ENCODE measurements around the gene HHIPL2.
A peak's percentile ranks its signal among the peaks of the same experiment; 100 is the strongest.

Gene HHIPL2

GRCh38 chr1:222592171-222592570, 44.3 kb upstream of the HHIPL2 start (continued):
- TF ChIP-seq, protein P1, sequence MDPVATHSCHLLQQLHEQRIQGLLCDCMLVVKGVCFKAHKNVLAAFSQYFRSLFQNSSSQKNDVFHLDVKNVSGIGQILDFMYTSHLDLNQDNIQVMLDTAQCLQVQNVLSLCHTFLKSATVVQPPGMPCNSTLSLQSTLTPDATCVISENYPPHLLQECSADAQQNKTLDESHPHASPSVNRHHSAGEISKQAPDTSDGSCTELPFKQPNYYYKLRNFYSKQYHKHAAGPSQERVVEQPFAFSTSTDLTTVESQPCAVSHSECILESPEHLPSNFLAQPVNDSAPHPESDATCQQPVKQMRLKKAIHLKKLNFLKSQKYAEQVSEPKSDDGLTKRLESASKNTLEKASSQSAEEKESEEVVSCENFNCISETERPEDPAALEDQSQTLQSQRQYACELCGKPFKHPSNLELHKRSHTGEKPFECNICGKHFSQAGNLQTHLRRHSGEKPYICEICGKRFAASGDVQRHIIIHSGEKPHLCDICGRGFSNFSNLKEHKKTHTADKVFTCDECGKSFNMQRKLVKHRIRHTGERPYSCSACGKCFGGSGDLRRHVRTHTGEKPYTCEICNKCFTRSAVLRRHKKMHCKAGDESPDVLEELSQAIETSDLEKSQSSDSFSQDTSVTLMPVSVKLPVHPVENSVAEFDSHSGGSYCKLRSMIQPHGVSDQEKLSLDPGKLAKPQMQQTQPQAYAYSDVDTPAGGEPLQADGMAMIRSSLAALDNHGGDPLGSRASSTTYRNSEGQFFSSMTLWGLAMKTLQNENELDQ (tag by site-specific recombination; IDR thresholded peaks at IDR 0.05; ENCODE audit: low read depth) = no peak
- no peak for TF ChIP-seq ZNF157 (tag by site-specific recombination; IDR thresholded peaks at IDR 0.05)
- TF ChIP-seq, protein P2, sequence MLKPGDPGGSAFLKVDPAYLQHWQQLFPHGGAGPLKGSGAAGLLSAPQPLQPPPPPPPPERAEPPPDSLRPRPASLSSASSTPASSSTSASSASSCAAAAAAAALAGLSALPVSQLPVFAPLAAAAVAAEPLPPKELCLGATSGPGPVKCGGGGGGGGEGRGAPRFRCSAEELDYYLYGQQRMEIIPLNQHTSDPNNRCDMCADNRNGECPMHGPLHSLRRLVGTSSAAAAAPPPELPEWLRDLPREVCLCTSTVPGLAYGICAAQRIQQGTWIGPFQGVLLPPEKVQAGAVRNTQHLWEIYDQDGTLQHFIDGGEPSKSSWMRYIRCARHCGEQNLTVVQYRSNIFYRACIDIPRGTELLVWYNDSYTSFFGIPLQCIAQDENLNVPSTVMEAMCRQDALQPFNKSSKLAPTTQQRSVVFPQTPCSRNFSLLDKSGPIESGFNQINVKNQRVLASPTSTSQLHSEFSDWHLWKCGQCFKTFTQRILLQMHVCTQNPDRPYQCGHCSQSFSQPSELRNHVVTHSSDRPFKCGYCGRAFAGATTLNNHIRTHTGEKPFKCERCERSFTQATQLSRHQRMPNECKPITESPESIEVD (tag by site-specific recombination; IDR thresholded peaks at IDR 0.05) = no peak

GRCh38 chr1:222589462-222590302, 41.8 kb upstream of the HHIPL2 start, which contains the start of gene TAF1A:
TSS of gene TAF1A (minus strand) at chr1:222589933.
- ChIA-PET CTCF (interaction anchor here (0.6 to 1.2 kb wide), 5 partner anchors 9 to 125 kb away, joined by 3 to 6 read pairs (median 3); no protein-coding TSS in a partner anchor), POLR2A (interaction anchor here (0.9 to 1.7 kb wide), 7 partner anchors 9 to 124 kb away, joined by 3 to 9 read pairs (median 4); no protein-coding TSS in a partner anchor)
- peaks cover 17 to 26% of the 10 kb centered on the region in 2 experiments for H3K36me3 ChIP-seq (ENCODE audit: control insufficient read depth in 2 of 2, insufficient read depth in 1 of 2, low read length in 2 of 2)
- H3K27ac ChIP-seq (ENCODE audit: extremely low read depth, low read depth, low read length) = peak within 1 kb of the TSS; percentile 42
- peak within 1 kb of the TSS; percentile 89 for H3K4me3 ChIP-seq (ENCODE audit: low read depth, low read length)
- H3K4me1 ChIP-seq (ENCODE audit: control insufficient read depth, insufficient read depth, low read length) = no peaks in the 10 kb centered on the region
- no peaks in the 10 kb centered on the region for H3K9me3 ChIP-seq (ENCODE audit: control insufficient read depth, insufficient read depth, low read depth, low read length)
- TF ChIP-seq, protein P1 (tag by site-specific recombination; IDR thresholded peaks at IDR 0.05; ENCODE audit: low read depth) = no peak
- TF ChIP-seq ZNF777 (tag by site-specific recombination; IDR thresholded peaks at IDR 0.05; ENCODE audit: borderline replicate concordance) (no peak), ZBTB17 (tag by site-specific recombination; IDR thresholded peaks at IDR 0.05) (peak; percentile 87), ZNF76 (tag by site-specific recombination; IDR thresholded peaks at IDR 0.05; ENCODE audit: borderline replicate concordance, low read depth) (peak; percentile 17; the same call in 1 of the 2 replicates), ZBTB48 (tag by site-specific recombination; IDR thresholded peaks at IDR 0.05) (no peak), YY1 (tag by site-specific recombination; IDR thresholded peaks at IDR 0.05) (no peak; the same call in 1 of the 2 replicates), ZNF747 (tag by site-specific recombination; IDR thresholded peaks at IDR 0.05) (no peak), SCRT2 (tag by site-specific recombination; IDR thresholded peaks at IDR 0.05) (no peak), ZNF629 (tag by site-specific recombination; IDR thresholded peaks at IDR 0.05) (peak; percentile 54), ZNF266 (tag by site-specific recombination; IDR thresholded peaks at IDR 0.05; ENCODE audit: low read depth) (no peak), ZNF16 (tag by site-specific recombination; IDR thresholded peaks at IDR 0.05; ENCODE audit: low read depth) (no peak), ZNF311 (tag by site-specific recombination; IDR thresholded peaks at IDR 0.05; ENCODE audit: borderline replicate concordance) (no peak), ZNF18 (tag by site-specific recombination; IDR thresholded peaks at IDR 0.05) (peak; percentile 87), ZNF394 (tag by site-specific recombination; IDR thresholded peaks at IDR 0.05; ENCODE audit: borderline replicate concordance) (peak; percentile 55)
- TF ChIP-seq, protein P3, sequence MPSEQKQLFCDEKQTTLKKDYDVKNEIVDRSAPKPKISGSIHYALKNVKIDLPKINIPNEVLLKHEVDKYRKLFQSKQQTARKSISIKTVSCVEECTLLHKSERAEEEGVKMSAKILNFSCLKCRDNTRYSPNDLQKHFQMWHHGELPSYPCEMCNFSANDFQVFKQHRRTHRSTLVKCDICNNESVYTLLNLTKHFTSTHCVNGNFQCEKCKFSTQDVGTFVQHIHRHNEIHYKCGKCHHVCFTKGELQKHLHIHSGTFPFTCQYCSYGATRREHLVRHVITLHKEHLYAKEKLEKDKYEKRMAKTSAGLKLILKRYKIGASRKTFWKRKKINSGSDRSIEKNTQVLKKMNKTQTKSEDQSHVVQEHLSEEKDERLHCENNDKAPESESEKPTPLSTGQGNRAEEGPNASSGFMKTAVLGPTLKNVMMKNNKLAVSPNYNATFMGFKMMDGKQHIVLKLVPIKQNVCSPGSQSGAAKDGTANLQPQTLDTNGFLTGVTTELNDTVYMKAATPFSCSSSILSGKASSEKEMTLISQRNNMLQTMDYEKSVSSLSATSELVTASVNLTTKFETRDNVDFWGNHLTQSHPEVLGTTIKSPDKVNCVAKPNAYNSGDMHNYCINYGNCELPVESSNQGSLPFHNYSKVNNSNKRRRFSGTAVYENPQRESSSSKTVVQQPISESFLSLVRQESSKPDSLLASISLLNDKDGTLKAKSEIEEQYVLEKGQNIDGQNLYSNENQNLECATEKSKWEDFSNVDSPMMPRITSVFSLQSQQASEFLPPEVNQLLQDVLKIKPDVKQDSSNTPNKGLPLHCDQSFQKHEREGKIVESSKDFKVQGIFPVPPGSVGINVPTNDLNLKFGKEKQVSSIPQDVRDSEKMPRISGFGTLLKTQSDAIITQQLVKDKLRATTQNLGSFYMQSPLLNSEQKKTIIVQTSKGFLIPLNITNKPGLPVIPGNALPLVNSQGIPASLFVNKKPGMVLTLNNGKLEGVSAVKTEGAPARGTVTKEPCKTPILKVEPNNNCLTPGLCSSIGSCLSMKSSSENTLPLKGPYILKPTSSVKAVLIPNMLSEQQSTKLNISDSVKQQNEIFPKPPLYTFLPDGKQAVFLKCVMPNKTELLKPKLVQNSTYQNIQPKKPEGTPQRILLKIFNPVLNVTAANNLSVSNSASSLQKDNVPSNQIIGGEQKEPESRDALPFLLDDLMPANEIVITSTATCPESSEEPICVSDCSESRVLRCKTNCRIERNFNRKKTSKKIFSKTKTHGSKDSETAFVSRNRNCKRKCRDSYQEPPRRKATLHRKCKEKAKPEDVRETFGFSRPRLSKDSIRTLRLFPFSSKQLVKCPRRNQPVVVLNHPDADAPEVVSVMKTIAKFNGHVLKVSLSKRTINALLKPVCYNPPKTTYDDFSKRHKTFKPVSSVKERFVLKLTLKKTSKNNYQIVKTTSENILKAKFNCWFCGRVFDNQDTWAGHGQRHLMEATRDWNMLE (tag by site-specific recombination; conservative IDR thresholded peaks at IDR 0.05; ENCODE audit: low read depth) = peak; percentile 100
- TF ChIP-seq, protein P4, sequence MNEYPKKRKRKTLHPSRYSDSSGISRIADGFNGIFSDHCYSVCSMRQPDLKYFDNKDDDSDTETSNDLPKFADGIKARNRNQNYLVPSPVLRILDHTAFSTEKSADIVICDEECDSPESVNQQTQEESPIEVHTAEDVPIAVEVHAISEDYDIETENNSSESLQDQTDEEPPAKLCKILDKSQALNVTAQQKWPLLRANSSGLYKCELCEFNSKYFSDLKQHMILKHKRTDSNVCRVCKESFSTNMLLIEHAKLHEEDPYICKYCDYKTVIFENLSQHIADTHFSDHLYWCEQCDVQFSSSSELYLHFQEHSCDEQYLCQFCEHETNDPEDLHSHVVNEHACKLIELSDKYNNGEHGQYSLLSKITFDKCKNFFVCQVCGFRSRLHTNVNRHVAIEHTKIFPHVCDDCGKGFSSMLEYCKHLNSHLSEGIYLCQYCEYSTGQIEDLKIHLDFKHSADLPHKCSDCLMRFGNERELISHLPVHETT (tag by site-specific recombination; IDR thresholded peaks at IDR 0.05) = 0 out of 2 replicates have a peak, but pooled peaks have one; percentile 19
